Astrocyte (in vitro differentiated cells and primary cell): ENCODE measurements around the gene FCN3. TPM values are rescaled to one million over a fixed set of nuclear protein-coding genes. Genes with fewer than 3 reads are reported as not detected.

Source experiments
- DNase-seq: peaks from one replicate; pipeline ENCODE4 v3.0.0-alpha.2; 2010; ENCODE audit warnings: low read depth
- FAIRE-seq: peaks from 2 replicates; lab custom pipeline; 2011; peaks lifted over from hg19 to GRCh38; lab: Jason Lieb, UNC
- H2AFZ ChIP-seq: 2 replicates; pipeline ENCODE4 v1.6.0; 2012; ENCODE audit warnings: low read depth, low read length, inconsistent platforms
- H3K27ac ChIP-seq: 2 replicates; pipeline ENCODE4 v1.5.1; 2011; ENCODE audit warnings: low read depth, low read length, inconsistent platforms
- H3K27me3 ChIP-seq: 2 replicates; pipeline ENCODE4 v1.6.0; 2011; ENCODE audit warnings: low read length, inconsistent platforms; ENCODE audit not compliant: insufficient read depth
- H3K36me3 ChIP-seq: 2 replicates; pipeline ENCODE4 v1.5.1; 2011; ENCODE audit warnings: low read length, inconsistent platforms; ENCODE audit not compliant: insufficient read depth
- H3K4me1 ChIP-seq: 2 replicates; pipeline ENCODE4 v1.5.1; 2011; ENCODE audit warnings: low read length, inconsistent platforms; ENCODE audit not compliant: insufficient read depth
- H3K4me2 ChIP-seq: 2 replicates; pipeline ENCODE4 v1.6.0; 2012; ENCODE audit warnings: low read length, inconsistent platforms
- H3K4me3 ChIP-seq: 2 replicates; pipeline ENCODE4 v1.5.1; 2011; ENCODE audit warnings: low read depth, mild to moderate bottlenecking, low read length, inconsistent platforms; ENCODE audit not compliant: insufficient read depth
- H3K79me2 ChIP-seq: 2 replicates; pipeline ENCODE4 v1.6.0; 2012; ENCODE audit warnings: mild to moderate bottlenecking, low read length, inconsistent platforms; ENCODE audit not compliant: insufficient read depth
- H3K9ac ChIP-seq: 2 replicates; pipeline ENCODE4 v1.6.0; 2012; ENCODE audit warnings: mild to moderate bottlenecking, low read length, inconsistent platforms
- H3K9me3 ChIP-seq: 2 replicates; pipeline ENCODE4 v1.5.1; 2012; ENCODE audit warnings: low read depth, mild to moderate bottlenecking, low read length, inconsistent platforms; ENCODE audit not compliant: insufficient read depth
- H4K20me1 ChIP-seq: 2 replicates; pipeline ENCODE4 v1.6.0; 2012; ENCODE audit warnings: low read length, inconsistent platforms; ENCODE audit not compliant: insufficient read depth
- H3K27ac Mint-ChIP-seq: one replicate; pipeline ENCODE4 v1.8.0; 2021; ENCODE audit warnings: mild to moderate bottlenecking, mixed read lengths; ENCODE audit not compliant: unreplicated experiment
- H3K27me3 Mint-ChIP-seq: one replicate; pipeline ENCODE4 v1.8.0; 2021; ENCODE audit warnings: low read depth, mixed read lengths; ENCODE audit not compliant: unreplicated experiment
- H3K36me3 Mint-ChIP-seq: one replicate; pipeline ENCODE4 v1.8.0; 2021; ENCODE audit warnings: low read depth, mixed read lengths; ENCODE audit not compliant: unreplicated experiment
- H3K4me1 Mint-ChIP-seq: one replicate; pipeline ENCODE4 v1.8.0; 2021; ENCODE audit warnings: low read depth, mixed read lengths; ENCODE audit not compliant: unreplicated experiment
- H3K4me3 Mint-ChIP-seq: one replicate; pipeline ENCODE4 v1.8.0; 2021; ENCODE audit warnings: mild to moderate bottlenecking, moderate library complexity, mixed read lengths; ENCODE audit not compliant: unreplicated experiment
- H3K9me3 Mint-ChIP-seq: one replicate; pipeline ENCODE4 v1.8.0; 2021; ENCODE audit warnings: mild to moderate bottlenecking, mixed read lengths; ENCODE audit not compliant: unreplicated experiment
- EZH2 ChIP-seq: IDR thresholded peaks from 2 replicates; pipeline ENCODE4 v1.6.1; 2012; ENCODE audit warnings: mild to moderate bottlenecking, low read length, inconsistent platforms; ENCODE audit not compliant: insufficient read depth
- total RNA-seq: library from RNA; stranded (reverse); gene quantifications from 2 replicates; pipeline ENCODE4 v1.2.1, GENCODE V29; 2021
- TF ChIP-seq, protein P1 (sequence below): IDR thresholded peaks from 2 replicates; pipeline ENCODE4 v1.5.1; 2011; ENCODE audit warnings: low read depth, mild to moderate bottlenecking, inconsistent platforms, low read length, moderate library complexity; ENCODE audit not compliant: insufficient read depth

FCN3 gene
- total RNA-seq, 1 donor from 2014 or later: not detected

DNA sequence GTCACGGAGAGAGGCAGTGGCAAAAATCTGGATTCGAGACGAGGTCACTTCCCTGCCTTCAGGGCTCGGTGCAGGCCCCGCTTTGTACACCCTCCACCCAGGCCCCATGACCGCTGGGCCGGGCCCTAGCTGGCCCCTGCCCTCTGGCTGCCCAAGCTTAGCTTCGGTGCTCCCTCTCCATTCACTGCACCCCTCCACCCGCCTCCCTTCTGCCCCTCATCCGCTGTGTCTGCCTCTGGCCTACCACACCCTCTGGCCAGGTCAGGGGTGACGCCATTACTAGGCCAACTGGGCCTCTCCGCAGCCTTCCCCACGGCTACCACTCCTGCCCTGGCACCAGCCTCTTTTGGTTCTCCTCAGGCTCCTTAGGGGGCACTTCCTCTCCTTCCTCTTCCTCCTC is 9.0 kb upstream of the FCN3 start:
- Histone ChIP-seq H3K4me3 (no peak overlapping the region), H3K9ac (no peak overlapping the region), H3K36me3 (no peaks in the 10 kb centered on the region), H4K20me1 (no peaks in the 10 kb centered on the region), H3K27ac (no peak overlapping the region), H2AFZ (no peak overlapping the region), H3K4me1 (no peaks in the 10 kb centered on the region), H3K4me2 (no peak overlapping the region), H3K9me3 (no peaks in the 10 kb centered on the region), H3K79me2 (no peaks in the 10 kb centered on the region), H3K27me3 (peaks cover 6% of the 10 kb centered on the region)
- no peaks in the 10 kb centered on the region for H3K36me3 Mint-ChIP-seq
- FAIRE-seq: no peak
- no peak for DNase-seq
- no peak overlapping the region for H3K27ac Mint-ChIP-seq
- no peak overlapping the region for H3K4me3 Mint-ChIP-seq
- H3K4me1 Mint-ChIP-seq: no peaks in the 10 kb centered on the region
- no peaks in the 10 kb centered on the region for H3K9me3 Mint-ChIP-seq
- peaks cover 51% of the 10 kb centered on the region for H3K27me3 Mint-ChIP-seq
- TF ChIP-seq, protein P1, sequence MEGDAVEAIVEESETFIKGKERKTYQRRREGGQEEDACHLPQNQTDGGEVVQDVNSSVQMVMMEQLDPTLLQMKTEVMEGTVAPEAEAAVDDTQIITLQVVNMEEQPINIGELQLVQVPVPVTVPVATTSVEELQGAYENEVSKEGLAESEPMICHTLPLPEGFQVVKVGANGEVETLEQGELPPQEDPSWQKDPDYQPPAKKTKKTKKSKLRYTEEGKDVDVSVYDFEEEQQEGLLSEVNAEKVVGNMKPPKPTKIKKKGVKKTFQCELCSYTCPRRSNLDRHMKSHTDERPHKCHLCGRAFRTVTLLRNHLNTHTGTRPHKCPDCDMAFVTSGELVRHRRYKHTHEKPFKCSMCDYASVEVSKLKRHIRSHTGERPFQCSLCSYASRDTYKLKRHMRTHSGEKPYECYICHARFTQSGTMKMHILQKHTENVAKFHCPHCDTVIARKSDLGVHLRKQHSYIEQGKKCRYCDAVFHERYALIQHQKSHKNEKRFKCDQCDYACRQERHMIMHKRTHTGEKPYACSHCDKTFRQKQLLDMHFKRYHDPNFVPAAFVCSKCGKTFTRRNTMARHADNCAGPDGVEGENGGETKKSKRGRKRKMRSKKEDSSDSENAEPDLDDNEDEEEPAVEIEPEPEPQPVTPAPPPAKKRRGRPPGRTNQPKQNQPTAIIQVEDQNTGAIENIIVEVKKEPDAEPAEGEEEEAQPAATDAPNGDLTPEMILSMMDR: no peak
- no peak for TF ChIP-seq EZH2

DNA sequence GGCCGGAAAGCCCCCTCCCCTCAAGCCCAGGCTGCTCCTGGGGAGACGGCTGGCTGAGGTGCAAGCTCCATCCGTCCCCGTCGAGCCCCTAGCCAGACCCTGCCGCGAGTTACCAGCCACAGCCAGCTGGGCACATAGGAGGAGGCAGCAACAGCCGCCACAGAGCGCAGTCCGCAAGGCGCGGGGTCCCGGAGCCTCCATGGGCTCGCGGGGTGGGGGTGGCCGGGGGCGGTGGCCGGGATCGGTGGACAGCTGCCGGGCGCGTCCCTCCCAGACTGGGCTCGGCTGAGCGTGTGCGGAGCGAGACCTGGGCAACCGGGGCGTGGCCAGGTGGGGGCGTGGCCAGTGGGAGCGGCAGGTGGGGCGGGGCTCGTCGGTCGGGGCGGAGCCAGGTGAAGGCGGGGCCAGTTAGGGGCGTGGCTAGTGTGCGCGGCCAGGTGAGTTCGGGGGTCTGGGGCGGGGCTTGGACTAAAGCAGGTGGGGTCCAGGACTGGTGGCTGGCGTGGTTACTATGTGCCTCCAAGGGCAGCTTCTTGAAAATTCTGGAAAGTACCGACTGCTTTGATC is 8.5 kb upstream of the FCN3 start, which contains the start of gene CD164L2:
Gene CD164L2, minus strand, starts transcription at position 295 of the 567 bp plus-strand sequence. Its CDS starts 94 bp downstream, at position 201.
- Histone ChIP-seq H2AFZ (no peak within 1 kb of the TSS), H3K9ac (no peak within 1 kb of the TSS), H3K9me3 (no peaks in the 10 kb centered on the region), H3K27me3 (peaks cover 6% of the 10 kb centered on the region), H4K20me1 (no peaks in the 10 kb centered on the region), H3K27ac (no peak within 1 kb of the TSS), H3K36me3 (no peaks in the 10 kb centered on the region), H3K4me3 (no peak within 1 kb of the TSS), H3K79me2 (no peaks in the 10 kb centered on the region), H3K4me1 (no peaks in the 10 kb centered on the region), H3K4me2 (no peak within 1 kb of the TSS)
- Mint-ChIP-seq H3K4me1 (no peaks in the 10 kb centered on the region), H3K36me3 (no peaks in the 10 kb centered on the region), H3K27me3 (peaks cover 46% of the 10 kb centered on the region), H3K4me3 (no peak within 1 kb of the TSS), H3K9me3 (no peaks in the 10 kb centered on the region), H3K27ac (no peak within 1 kb of the TSS)
- no peak for DNase-seq
- TF ChIP-seq, protein P1: no peak
- no peak for TF ChIP-seq EZH2
- no peak for FAIRE-seq

DNA sequence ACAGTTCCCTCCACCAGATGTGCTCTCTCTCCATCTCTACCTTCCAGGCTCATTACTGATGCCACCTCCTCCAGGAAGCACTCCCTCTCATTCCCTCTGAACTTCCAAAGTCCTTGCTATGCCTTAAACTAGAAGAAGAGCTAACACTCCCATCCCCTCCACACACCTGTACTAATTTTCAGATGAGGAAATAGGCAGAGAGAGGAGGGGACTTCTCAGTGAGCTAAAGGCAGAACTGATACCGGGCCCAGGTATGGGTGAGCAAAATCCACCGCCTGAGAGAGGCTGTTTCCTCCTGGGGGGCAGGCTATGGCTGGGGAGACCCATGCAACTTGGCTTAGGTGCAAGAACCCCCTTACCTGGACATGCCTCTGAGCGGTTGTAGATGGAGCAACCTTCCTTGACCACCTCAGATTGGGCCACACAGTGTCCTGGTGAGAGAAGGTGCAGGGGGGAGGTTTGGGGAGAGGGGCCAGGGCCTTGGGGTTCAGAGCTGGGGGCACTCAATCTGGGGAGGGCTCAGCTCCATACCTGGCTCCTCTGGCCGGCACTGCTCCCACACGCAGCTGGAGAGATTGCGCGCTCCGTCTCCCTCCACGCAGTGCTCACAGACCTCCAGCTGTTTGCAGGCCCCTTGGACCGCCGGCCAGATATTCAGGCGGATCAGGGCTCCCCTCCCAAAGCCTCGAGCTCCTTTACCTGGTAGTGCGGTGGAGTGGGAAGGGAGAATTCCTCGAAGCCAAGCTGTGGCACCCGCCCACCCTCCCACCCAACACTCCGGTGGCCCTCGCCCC is 7.5 kb upstream of the FCN3 start:
- no peaks in the 10 kb centered on the region for H3K9me3 Mint-ChIP-seq
- Histone ChIP-seq H2AFZ (no peak overlapping the region), H3K4me2 (no peak overlapping the region), H3K9ac (no peak overlapping the region), H3K27me3 (peaks cover 5% of the 10 kb centered on the region), H4K20me1 (no peaks in the 10 kb centered on the region), H3K9me3 (no peaks in the 10 kb centered on the region), H3K79me2 (no peaks in the 10 kb centered on the region), H3K27ac (no peak overlapping the region), H3K36me3 (no peaks in the 10 kb centered on the region), H3K4me3 (no peak overlapping the region), H3K4me1 (no peaks in the 10 kb centered on the region)
- TF ChIP-seq, protein P1: no peak
- no peak for TF ChIP-seq EZH2
- no peaks in the 10 kb centered on the region for H3K36me3 Mint-ChIP-seq
- FAIRE-seq (no peak), DNase-seq (no peak)
- no peak overlapping the region for H3K4me3 Mint-ChIP-seq
- peaks cover 45% of the 10 kb centered on the region for H3K27me3 Mint-ChIP-seq
- H3K4me1 Mint-ChIP-seq: no peaks in the 10 kb centered on the region
- no peak overlapping the region for H3K27ac Mint-ChIP-seq
